HFF-Myc (cell line): ENCODE results near the gene TNP2.

Experiments
- DNase-seq: peaks from one replicate; pipeline ENCODE4 v3.0.0-alpha.2; 2011; ENCODE audit warnings: low read depth; ENCODE audit errors: extremely low read depth
- H3K4me3 ChIP-seq: replicated peaks from 2 replicates; pipeline ENCODE4 v1.5.1; 2011; ENCODE audit warnings: low read depth, mild to moderate bottlenecking, control low read depth, low read length
- TF ChIP-seq, protein P1 (sequence below): IDR thresholded peaks from 2 replicates; pipeline ENCODE4 v1.5.1; 2012; ENCODE audit warnings: mild to moderate bottlenecking, low read depth, low read length, control low read depth; ENCODE audit errors: missing control alignments

Gene TNP2

DNA sequence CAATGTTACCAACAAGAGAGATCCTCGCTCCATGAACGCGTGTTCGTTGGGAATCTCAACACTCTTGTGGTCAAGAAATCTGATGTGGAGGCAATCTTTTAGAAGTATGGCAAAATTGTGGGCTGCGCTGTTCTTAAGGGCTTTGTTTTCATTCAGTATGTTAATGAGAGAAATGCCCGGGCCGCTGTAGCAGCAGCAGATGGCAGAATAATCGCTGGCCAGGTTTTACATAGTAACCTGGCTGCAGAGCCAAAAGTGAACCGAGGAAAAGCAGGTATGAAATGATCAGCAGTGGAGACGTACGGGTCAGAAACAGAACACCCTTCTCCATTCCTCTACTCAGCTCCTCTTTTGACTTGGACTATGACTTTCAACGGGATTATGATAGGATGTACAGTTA lies 26.5 kb downstream of the TNP2 start:
- H3K4me3 ChIP-seq = no peak overlapping the region
- no peak for DNase-seq
- TF ChIP-seq, protein P1, sequence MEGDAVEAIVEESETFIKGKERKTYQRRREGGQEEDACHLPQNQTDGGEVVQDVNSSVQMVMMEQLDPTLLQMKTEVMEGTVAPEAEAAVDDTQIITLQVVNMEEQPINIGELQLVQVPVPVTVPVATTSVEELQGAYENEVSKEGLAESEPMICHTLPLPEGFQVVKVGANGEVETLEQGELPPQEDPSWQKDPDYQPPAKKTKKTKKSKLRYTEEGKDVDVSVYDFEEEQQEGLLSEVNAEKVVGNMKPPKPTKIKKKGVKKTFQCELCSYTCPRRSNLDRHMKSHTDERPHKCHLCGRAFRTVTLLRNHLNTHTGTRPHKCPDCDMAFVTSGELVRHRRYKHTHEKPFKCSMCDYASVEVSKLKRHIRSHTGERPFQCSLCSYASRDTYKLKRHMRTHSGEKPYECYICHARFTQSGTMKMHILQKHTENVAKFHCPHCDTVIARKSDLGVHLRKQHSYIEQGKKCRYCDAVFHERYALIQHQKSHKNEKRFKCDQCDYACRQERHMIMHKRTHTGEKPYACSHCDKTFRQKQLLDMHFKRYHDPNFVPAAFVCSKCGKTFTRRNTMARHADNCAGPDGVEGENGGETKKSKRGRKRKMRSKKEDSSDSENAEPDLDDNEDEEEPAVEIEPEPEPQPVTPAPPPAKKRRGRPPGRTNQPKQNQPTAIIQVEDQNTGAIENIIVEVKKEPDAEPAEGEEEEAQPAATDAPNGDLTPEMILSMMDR = no peak

DNA sequence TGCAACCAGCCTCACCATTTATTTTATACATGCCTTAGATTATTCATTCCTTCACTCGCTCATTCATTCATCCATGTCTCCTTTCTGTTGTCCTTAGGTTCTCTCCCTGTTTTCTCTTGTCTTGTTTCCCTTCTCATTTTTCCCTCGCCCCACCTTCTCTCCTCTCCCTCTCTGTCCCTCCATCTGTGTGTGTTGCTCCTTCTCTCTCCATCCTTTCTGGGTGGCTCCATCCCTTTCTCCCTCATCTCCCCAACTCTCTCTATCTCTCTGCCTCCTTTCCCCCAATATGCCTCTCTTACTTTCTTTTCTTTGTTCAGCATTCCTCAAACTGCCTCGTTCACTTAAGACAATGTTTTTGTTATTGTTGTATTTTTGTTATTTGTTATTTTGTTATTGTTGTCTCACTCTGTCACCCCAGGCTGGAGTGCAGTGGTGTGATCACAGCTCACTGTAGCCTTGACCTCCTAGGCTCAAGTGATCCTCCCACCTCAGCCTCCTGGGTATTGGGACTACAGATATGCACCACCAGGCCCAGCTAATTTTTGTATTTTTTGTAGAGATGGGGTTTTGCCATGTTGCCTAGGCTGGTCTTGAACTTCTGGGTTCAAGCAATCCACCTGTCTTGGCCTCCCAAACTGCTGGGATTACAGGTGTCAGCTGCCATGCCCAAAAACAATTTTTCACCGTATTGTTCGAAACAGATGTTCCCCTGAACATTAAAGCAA lies 27.5 kb downstream of the TNP2 start:
- no peak for DNase-seq
- H3K4me3 ChIP-seq = no peak overlapping the region
- TF ChIP-seq, protein P1 = no peak

DNA sequence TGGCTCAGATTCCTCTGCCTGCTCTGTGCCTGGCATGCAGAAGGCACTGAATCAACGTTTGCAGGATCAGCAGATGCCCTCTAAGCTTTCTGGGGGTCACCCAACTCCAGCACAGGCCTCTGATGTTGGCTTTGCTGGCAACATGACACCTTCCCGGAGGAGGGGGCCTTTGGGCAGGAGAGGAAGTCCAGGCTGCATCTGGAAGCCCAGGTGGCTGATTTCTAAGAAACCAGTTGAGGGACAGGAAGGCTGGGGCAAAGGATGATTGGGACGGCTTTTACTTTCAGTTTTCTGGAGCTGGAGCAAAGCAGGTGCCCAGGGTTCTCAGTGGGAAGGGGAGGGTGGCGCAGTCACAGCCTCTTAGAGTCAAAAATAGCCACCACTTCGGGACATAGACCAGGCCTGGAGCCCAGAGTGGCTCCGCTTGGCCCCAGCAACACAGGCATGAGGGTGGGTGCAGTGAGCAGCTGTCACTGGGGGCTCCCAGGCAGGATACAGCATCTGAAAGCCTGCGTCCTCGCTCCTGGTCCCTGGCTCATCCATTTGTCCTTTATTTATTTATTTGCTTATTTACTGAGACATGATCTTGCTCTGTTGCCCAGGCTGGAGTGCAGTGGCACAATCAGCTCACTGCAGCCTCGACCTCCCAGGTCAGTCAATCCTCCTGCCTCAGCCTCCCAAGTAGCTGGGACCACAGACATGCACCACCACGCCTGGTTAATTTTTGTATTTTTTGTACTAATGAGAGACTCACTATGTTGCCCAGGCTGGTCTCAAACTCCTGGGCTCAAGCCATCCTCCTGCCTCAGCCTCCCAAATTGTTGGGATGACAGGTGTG lies 28.3 kb downstream of the TNP2 start:
- DNase-seq = no peak
- no peak overlapping the region for H3K4me3 ChIP-seq
- TF ChIP-seq, protein P1 = no peak

DNA sequence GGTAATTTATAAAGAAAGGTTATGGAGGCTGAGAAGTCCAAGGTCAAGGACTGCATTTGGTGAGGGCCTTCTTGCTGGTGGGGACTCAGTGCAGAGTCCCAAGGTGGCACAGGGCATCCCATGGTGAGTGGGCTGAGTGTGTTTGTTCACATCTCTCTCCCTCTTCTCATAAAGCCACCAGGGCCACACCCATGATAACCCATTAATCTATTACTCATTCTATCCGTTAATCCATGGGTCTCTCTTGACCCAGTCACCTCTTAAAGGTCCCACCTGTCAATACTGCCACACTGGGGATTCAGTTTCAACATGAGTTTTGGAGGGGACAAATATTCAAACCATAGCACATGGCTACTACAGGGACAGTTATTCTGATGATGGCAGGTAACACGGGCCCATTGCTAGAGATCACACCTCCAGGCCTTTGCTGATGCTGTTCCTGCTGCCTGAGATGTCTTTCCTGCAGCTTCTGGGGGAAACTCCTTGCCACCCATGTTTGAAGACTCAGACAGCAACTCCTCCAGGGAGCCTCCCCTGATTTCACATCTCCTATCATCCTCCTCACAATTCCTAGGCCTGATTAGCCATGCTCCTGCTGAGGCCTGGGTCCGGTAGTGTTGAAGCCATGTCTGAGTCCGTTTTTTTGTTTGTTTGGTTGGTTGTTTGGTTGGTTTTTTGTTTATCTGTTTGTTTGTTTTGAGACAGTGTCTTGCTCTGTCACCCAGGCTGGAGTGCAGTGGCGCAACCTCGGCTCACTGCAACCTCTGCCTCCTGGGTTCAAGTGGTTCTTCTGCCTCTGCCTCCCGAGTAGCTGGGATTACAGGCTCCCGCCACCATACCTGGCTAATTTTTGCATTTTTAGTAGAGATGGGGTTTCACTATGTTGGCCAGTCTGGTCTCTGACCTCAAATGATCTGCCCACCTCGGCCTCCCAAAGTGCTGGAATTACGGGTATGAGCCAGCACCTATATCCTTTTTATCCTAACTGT lies 29.2 kb downstream of the TNP2 start:
- DNase-seq = no peak
- TF ChIP-seq, protein P1 = no peak
- no peak overlapping the region for H3K4me3 ChIP-seq

DNA sequence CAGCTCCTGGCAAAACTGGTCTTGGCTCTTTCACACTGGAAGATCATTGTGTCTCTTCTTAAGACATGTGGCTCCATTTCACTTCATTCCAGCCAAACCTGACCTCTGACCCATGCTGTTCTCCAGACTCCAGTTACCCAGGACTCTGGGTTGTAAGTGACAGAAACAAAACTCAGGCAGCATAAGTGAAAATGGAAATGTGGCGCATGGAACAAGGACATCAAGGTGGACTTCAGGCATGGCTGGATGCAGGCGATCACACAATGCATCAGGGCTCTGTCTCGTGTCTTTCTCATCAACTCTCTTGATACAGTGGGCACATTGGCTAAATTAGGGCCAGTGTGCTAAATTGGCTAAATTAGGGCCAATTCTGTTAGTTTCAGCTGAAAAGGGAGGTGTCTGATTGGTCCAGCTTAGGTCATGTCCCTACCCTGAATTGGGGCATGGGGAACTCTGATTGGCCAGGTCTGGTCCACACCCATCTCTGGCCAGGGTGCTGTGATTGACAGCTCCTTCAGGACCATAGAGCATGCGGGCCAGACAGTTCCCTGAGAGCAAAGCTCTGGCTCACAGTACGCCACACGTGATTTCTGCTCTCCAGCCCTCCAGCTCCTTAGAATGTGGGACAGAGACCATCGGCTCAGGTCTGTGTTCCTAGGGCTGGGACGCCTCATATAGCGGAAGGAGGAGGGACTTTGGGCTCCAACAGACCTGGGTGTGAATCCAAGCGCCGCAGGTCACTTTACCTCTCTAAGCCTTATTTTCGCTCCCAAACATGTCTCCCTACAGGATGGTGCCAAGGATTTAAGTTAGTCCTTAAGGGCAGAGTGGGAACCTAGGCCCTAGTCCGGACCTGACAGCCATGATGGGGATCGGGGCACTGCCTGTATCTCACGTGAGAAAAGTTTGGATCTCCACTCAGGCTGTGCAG lies 30.6 kb downstream of the TNP2 start:
- TF ChIP-seq, protein P1 = no peak
- DNase-seq = no peak
- no peak overlapping the region for H3K4me3 ChIP-seq
